ENCODE data around the gene MICAL2.

MICAL2 gene

DNA sequence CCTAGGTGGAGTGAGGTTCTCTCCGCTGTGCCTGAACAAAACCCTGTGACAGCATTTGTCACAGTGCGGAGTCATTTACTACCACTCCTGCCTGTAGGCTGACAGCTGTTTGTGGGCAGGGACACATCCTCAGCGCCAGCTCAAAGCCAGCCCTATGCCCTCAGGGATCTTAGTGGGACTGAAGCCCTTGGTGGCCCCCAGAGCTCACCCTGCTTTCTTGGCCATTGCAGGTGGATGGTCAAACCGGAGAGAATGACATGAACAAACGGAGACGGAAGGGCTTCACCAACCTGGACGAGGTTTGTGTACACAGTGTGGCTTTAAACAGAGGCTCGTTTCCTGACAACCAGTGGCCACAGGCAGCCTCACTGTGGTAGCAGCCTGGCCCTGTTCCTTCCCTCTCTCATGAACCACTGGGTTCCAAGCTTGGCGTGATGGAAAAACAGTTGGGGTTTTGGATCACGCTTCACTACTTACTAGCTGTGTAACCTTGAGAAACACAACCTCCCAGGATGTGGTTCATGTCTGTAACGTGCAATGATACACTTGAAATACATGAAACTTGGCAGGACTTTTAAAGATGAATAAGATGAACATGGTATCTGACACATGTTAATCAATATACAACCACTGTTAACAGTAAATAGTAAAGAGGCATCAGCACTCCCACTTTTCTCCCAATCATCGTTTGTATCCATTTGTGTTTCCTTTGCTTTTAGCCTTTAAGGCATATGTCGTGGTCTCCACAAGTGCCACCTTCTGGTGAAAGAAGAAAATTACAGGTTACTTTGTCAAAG, 125.8 kb downstream of the MICAL2 start:
- H3K27ac Mint-ChIP-seq = peak overlapping the region; percentile 77
- H3K4me3 Mint-ChIP-seq = peak overlapping the region; percentile 53
- no peaks in the 10 kb centered on the region for H3K36me3 Mint-ChIP-seq
- peaks cover 21% of the 10 kb centered on the region for H3K4me1 Mint-ChIP-seq (ENCODE audit: low read depth)
- H3K27me3 Mint-ChIP-seq = no peaks in the 10 kb centered on the region
- no peaks in the 10 kb centered on the region for H3K9me3 Mint-ChIP-seq (ENCODE audit: low read depth)

- Mint-ChIP-seq H3K9me3 (ENCODE audit: low read depth) (no peaks in the 10 kb centered on the region), H3K4me3 (peak overlapping the region; percentile 53), H3K36me3 (no peaks in the 10 kb centered on the region), H3K27me3 (no peaks in the 10 kb centered on the region), H3K4me1 (ENCODE audit: low read depth) (peaks cover 25% of the 10 kb centered on the region), H3K27ac (peak overlapping the region; percentile 77)
Measured at GRCh38 chr11:12236744-12237101, 126.3 kb downstream of the MICAL2 start.

DNA sequence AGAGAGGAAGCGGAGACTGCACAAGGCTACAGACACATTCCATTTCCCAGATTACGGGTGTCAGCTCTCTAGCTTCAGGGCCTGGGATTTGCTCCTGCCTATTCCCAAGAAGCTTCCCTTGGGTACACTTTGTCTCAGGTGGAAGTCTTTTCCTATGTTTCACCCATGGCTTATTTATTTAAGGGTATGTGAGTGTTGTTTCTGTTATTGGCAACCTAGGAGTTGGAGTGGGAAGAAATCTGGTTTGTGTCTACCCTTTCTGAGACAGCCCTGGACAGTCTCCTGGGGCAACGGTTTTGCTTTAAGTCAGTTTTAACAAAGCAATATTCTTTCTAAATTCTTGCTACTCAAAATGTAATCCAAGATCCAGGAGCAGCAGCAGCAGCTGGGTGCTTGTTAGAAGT, 127.0 kb downstream of the MICAL2 start:
- H3K27me3 Mint-ChIP-seq = no peaks in the 10 kb centered on the region
- H3K4me3 Mint-ChIP-seq = no peak overlapping the region
- peaks cover 32% of the 10 kb centered on the region for H3K4me1 Mint-ChIP-seq (ENCODE audit: low read depth)
- no peaks in the 10 kb centered on the region for H3K36me3 Mint-ChIP-seq
- H3K27ac Mint-ChIP-seq = no peak overlapping the region
- H3K9me3 Mint-ChIP-seq (ENCODE audit: low read depth) = no peaks in the 10 kb centered on the region

- no peak overlapping the region for H3K4me3 Mint-ChIP-seq
- no peaks in the 10 kb centered on the region for H3K9me3 Mint-ChIP-seq (ENCODE audit: low read depth)
- H3K27ac Mint-ChIP-seq = no peak overlapping the region
- peaks cover 42% of the 10 kb centered on the region for H3K4me1 Mint-ChIP-seq (ENCODE audit: low read depth)
- H3K36me3 Mint-ChIP-seq = no peaks in the 10 kb centered on the region
- no peaks in the 10 kb centered on the region for H3K27me3 Mint-ChIP-seq
Measured at GRCh38 chr11:12238420-12238819, 128.0 kb downstream of the MICAL2 start.

DNA sequence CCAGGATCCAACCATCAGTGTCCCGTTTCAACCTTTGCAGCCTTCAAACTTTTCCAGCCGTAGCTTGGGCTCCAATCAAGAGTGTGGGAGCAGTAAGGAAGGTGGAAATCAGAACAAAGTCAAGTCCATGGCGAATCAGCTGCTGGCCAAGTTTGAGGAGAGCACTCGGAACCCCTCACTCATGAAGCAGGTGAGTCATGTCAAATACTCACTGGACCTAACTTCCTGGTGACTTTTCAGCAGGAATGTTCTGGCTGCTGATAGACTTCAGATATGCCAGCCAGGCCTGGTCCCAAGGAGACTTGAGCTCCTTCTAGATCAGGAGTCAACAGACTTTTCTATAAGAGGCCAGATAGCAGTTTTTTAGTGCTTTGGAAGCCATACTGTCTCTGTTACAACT, 129.0 kb downstream of the MICAL2 start:
- Mint-ChIP-seq H3K27ac (no peak overlapping the region), H3K27me3 (no peaks in the 10 kb centered on the region), H3K4me1 (ENCODE audit: low read depth) (peaks cover 48% of the 10 kb centered on the region), H3K4me3 (no peak overlapping the region), H3K36me3 (no peaks in the 10 kb centered on the region), H3K9me3 (ENCODE audit: low read depth) (no peaks in the 10 kb centered on the region)

DNA sequence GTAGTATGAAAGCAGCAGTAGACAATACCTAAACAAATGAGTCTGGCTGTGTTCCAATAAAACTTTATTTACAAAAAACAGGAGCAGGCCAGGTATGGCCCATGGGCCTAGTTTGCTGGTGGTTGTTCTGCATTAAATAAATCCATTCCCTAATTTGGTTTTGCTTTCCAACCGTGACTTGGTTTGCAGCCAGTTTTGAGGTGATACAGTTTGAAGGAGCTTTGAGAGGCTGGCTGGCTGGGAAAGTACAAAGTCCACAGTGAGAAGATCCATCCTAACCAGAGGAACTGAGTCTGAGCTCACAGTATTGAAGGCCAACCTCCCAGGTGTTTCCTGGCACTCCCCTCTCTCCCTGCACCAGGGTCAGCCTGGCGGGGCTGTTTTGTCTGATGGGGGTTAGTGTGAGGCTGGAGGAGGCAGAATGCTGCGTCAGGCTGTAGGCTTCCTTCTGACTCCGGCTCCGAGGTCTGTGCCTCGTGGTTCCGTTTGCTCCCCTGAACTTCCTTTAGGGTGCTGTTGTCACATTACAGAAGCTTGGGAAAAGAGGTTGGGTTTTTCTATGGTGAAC, 129.5 kb downstream of the MICAL2 start:
- Mint-ChIP-seq H3K9me3 (ENCODE audit: low read depth) (no peaks in the 10 kb centered on the region), H3K27ac (no peak overlapping the region), H3K27me3 (no peaks in the 10 kb centered on the region), H3K4me3 (no peak overlapping the region), H3K36me3 (no peaks in the 10 kb centered on the region), H3K4me1 (ENCODE audit: low read depth) (peaks cover 48% of the 10 kb centered on the region)

DNA sequence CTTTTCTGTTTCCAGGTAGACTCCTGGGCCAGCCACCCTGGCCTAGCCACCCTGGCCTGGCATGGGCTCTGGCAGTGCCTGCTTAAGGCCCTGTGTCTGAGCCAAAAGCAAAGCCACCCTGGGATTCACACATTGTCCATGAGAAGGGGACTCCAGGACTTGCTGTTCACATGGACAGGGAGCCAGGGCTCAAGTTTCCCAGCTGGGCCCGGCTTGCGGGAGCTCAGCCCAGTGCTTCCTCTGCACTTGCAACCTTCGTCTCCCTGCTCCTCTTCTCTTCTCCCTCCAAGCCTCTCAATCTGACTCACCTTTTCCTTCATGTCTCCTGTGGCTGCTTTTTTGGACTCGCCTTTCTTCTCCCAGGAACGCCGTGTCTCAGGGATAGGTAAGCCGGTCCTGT, 130.3 kb downstream of the MICAL2 start:
- Mint-ChIP-seq H3K36me3 (no peaks in the 10 kb centered on the region), H3K4me1 (ENCODE audit: low read depth) (peaks cover 44% of the 10 kb centered on the region), H3K27ac (no peak overlapping the region), H3K4me3 (no peak overlapping the region), H3K27me3 (no peaks in the 10 kb centered on the region), H3K9me3 (ENCODE audit: low read depth) (no peaks in the 10 kb centered on the region)

DNA sequence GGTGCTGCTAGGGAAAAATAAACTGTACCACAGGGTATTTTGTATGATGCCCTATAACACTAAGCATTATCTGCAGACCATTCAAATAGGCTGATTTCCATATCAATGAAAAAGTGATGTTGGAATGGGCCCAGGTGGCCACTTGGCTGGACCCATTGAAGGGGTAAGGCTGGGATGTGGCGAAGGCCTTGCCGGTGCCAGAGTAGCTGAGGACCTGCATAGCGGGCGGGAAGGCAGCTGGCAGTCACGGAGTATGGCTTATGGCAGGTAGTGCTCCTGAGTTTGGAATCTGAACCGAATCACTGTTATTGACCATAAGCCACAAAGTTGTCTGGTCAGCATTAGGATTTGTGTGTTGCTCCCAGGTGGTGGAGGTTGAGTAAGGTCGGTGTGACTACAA, 131.0 kb downstream of the MICAL2 start:
- Mint-ChIP-seq H3K36me3 (no peaks in the 10 kb centered on the region), H3K4me3 (no peak overlapping the region), H3K27me3 (no peaks in the 10 kb centered on the region), H3K27ac (peak overlapping the region; percentile 50), H3K4me1 (ENCODE audit: low read depth) (peaks cover 37% of the 10 kb centered on the region), H3K9me3 (ENCODE audit: low read depth) (no peaks in the 10 kb centered on the region)

- H3K36me3 Mint-ChIP-seq = no peaks in the 10 kb centered on the region
- no peaks in the 10 kb centered on the region for H3K27me3 Mint-ChIP-seq
- H3K4me3 Mint-ChIP-seq = peak overlapping the region; percentile 49
- peaks cover 31% of the 10 kb centered on the region for H3K4me1 Mint-ChIP-seq (ENCODE audit: low read depth)
- no peaks in the 10 kb centered on the region for H3K9me3 Mint-ChIP-seq (ENCODE audit: low read depth)
- H3K27ac Mint-ChIP-seq = peak overlapping the region; percentile 69
Measured at GRCh38 chr11:12241971-12242672, 131.7 kb downstream of the MICAL2 start.

DNA sequence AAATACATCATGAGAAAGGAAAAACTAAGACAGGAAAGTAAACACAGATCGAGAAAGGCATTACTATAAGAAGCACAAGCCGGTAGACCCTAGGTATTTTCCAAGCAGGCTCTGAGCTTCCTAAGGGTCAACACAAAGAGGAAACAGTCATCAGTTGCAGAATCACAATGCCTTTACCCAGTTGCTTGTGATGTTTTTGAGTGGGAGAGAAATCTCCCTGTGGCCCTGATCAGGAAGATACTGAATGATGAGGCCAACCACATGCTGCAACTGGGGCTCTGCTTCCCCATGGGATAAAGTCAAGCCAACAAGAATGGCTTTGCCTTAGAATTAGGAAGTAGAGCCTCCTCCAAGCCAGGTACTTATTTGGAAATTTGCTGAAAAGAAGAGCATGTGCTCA, 132.6 kb downstream of the MICAL2 start:
- Mint-ChIP-seq H3K4me1 (ENCODE audit: low read depth) (peaks cover 31% of the 10 kb centered on the region), H3K4me3 (peak overlapping the region; percentile 49), H3K27ac (peak overlapping the region; percentile 69), H3K9me3 (ENCODE audit: low read depth) (no peaks in the 10 kb centered on the region), H3K36me3 (no peaks in the 10 kb centered on the region), H3K27me3 (no peaks in the 10 kb centered on the region)

DNA sequence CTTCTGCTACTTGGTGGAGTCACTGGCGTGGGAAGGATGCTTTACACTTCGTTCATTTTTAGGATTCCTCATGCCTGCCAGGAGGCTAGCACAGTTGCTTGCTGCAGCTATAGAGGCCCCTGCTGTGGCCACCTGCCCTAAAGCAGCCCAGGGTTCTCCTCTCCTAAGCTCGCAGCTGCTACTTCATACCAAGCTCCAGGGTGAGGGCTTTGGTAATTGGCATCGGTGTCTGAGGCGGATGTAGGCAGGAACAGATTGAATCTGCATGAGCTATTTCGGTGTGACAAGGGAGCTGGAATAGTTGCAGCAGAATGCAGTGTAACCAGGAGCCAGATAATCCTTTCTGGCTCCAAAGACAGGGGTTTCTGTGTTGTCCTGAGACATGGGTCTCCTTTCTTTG, 133.1 kb downstream of the MICAL2 start:
- Mint-ChIP-seq H3K27ac (peak overlapping the region; percentile 69), H3K4me1 (ENCODE audit: low read depth) (peaks cover 31% of the 10 kb centered on the region), H3K9me3 (ENCODE audit: low read depth) (no peaks in the 10 kb centered on the region), H3K27me3 (no peaks in the 10 kb centered on the region), H3K36me3 (no peaks in the 10 kb centered on the region), H3K4me3 (no peak overlapping the region)

DNA sequence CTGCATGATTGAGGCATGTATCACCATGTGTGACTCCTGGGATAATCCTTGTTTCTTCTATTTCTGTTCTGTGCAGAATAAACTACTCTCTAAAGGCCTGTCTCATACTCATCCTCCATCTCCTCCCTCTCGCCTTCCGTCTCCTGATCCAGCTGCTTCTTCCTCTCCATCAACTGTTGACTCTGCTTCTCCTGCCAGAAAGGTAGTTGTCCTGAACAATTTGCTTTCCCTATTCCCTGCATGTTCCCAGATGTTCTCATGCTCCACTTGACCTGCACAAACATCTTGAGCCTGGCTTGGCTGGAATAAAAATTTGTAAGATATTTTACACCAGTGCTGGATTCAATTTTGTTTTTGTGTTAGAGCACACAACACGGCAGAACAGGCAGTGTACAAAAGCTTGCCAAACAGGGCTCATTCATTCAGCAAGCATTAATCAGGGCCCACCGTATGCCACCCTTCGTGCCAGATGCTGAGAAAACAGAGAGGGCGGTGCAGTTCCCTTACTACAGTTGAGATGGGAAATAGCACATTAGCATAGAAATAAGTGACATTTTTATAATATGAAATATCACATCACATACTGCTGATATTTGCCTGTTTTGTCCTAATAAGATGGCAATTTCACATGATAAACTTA, 133.6 kb downstream of the MICAL2 start:
- Mint-ChIP-seq H3K4me3 (no peak overlapping the region), H3K27ac (no peak overlapping the region), H3K4me1 (ENCODE audit: low read depth) (peaks cover 31% of the 10 kb centered on the region), H3K9me3 (ENCODE audit: low read depth) (no peaks in the 10 kb centered on the region), H3K27me3 (no peaks in the 10 kb centered on the region), H3K36me3 (no peaks in the 10 kb centered on the region)

- H3K27ac Mint-ChIP-seq = no peak overlapping the region
- H3K4me3 Mint-ChIP-seq = no peak overlapping the region
- peaks cover 31% of the 10 kb centered on the region for H3K4me1 Mint-ChIP-seq (ENCODE audit: low read depth)
- H3K9me3 Mint-ChIP-seq (ENCODE audit: low read depth) = no peaks in the 10 kb centered on the region
- H3K27me3 Mint-ChIP-seq = no peaks in the 10 kb centered on the region
- H3K36me3 Mint-ChIP-seq = peaks cover 2% of the 10 kb centered on the region
Measured at GRCh38 chr11:12245091-12245490, 134.7 kb downstream of the MICAL2 start.

- Mint-ChIP-seq H3K27me3 (no peaks in the 10 kb centered on the region), H3K4me1 (ENCODE audit: low read depth) (peaks cover 31% of the 10 kb centered on the region), H3K27ac (no peak overlapping the region), H3K4me3 (no peak overlapping the region), H3K36me3 (peaks cover 2% of the 10 kb centered on the region), H3K9me3 (ENCODE audit: low read depth) (no peaks in the 10 kb centered on the region)
Measured at GRCh38 chr11:12245549-12246016, 135.2 kb downstream of the MICAL2 start.

- peaks cover 27% of the 10 kb centered on the region for H3K4me1 Mint-ChIP-seq (ENCODE audit: low read depth)
- H3K27me3 Mint-ChIP-seq = no peaks in the 10 kb centered on the region
- peaks cover 5% of the 10 kb centered on the region for H3K36me3 Mint-ChIP-seq
- no peaks in the 10 kb centered on the region for H3K9me3 Mint-ChIP-seq (ENCODE audit: low read depth)
- H3K27ac Mint-ChIP-seq = no peak overlapping the region
- H3K4me3 Mint-ChIP-seq = no peak overlapping the region
Measured at GRCh38 chr11:12246147-12246546, 135.8 kb downstream of the MICAL2 start.

All from activated naive CD8-positive, alpha-beta T cell (primary cell).